Breast epithelium (tissue), 4 donors: ENCODE data around the gene TMEM232. TPM values are rescaled to one million over a fixed set of nuclear protein-coding genes. Genes with fewer than 3 reads are reported as not detected.

Source experiments
- DNase-seq, 2 donors: peaks; one replicate each; pipeline ENCODE4 v3.0.0-alpha.2; 2019; ENCODE audit warnings: low spot score in 2 of 2
- H3K27ac ChIP-seq, 2 donors: fragments of 200-600 bp; sonication (generic) in 1 of 2; one replicate each; pipeline ENCODE4 v1.5.1; 2016 to 2019; ENCODE audit warnings: mild to moderate bottlenecking in 1 of 2
- H3K27me3 ChIP-seq, 2 donors: fragments of 200-600 bp; sonication (generic) in 1 of 2; one replicate each; pipeline versions ENCODE4 v1.5.1 to v1.6.0; 2017 to 2019; ENCODE audit warnings: control low read depth in 1 of 2, mild to moderate bottlenecking in 1 of 2
- H3K36me3 ChIP-seq: fragments of 200-600 bp; one replicate; pipeline ENCODE4 v1.5.1; 2019
- H3K4me1 ChIP-seq, 2 donors: fragments of 200-600 bp; sonication (generic); one replicate each; pipeline ENCODE4 v1.5.1; 2016 to 2019; ENCODE audit warnings: control low read depth in 1 of 2
- H3K4me3 ChIP-seq, 3 donors: fragments of 200-600 bp; sonication (generic); 1 replicate in 2 of 3; 2 replicates in 1 of 3; pipeline ENCODE4 v1.5.1; 2016 to 2019; ENCODE audit warnings: mild to moderate bottlenecking in 3 of 3, moderate library complexity in 2 of 3
- H3K9me3 ChIP-seq, 2 donors: fragments of 200-600 bp; sonication (generic) in 1 of 2; one replicate each; pipeline ENCODE4 v1.5.1; 2016 to 2019; ENCODE audit warnings: control low read depth in 1 of 2
- POLR2A ChIP-seq: fragments of 450-650 bp; IDR thresholded peaks from one replicate; pipeline ENCODE4 v1.6.1; 2016; ENCODE audit warnings: antibody characterized with exemption, mild to moderate bottlenecking, moderate library complexity
- POLR2AphosphoS5 ChIP-seq, 3 donors: sonication (generic); formaldehyde crosslinking; IDR thresholded peaks; one replicate each; pipeline ENCODE4 v1.6.1; 2017; ENCODE audit warnings: antibody characterized with exemption in 3 of 3
- intact Hi-C: fragments of 100-400 bp; cut with DNase I; formaldehyde crosslinking; loops from one replicate; pipeline ENCODE4 v1.15.1; 2023; ENCODE audit warnings: low total_unique reads
- total RNA-seq, 3 donors: library from RNA; depleted of rRNA; stranded (reverse); fragments of >200 nt; gene quantifications; one replicate each; pipeline ENCODE4 v1.1.0, GENCODE V29; 2016
- TF ChIP-seq, protein P1 (sequence below), 3 donors: fragments of 450-650 bp; IDR thresholded peaks; one replicate each; pipeline ENCODE4 v1.5.1; 2016 to 2017; ENCODE audit warnings: antibody characterized with exemption in 3 of 3, mild to moderate bottlenecking in 3 of 3, moderate library complexity in 3 of 3

TMEM232 gene
- total RNA-seq, 3 donors from 2014 or later = 2.0 to 6.4 (median 4.6) TPM

DNA sequence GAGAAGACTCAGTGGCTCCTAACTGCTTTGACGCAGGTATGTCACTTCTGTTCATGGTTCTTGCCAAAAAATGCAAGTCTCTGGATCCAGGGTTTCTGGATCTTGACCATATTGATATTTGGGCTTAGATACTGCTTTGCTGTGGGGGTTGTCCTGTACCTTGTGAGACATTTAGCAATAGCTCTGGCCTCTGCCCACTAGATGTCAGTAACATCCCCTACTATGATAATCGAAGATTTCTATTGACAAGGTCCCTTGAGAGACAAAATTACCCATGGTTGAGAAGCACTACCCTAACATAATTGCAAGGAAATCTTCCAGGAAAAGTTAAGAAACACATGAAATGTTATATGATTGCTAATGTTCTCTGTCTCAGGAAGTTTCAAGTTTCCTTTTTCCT, 285.4 kb downstream of the TMEM232 start:
- intact Hi-C loops = no loop called here
- Histone ChIP-seq H3K36me3 (no peaks in the 10 kb centered on the region), H3K27ac (no peak overlapping the region), H3K9me3 (no peaks in the 10 kb centered on the region), H3K27me3 (no peaks in the 10 kb centered on the region), H3K4me1 (no peaks in the 10 kb centered on the region), H3K4me3 (no peak overlapping the region)
- TF ChIP-seq, protein P1, sequence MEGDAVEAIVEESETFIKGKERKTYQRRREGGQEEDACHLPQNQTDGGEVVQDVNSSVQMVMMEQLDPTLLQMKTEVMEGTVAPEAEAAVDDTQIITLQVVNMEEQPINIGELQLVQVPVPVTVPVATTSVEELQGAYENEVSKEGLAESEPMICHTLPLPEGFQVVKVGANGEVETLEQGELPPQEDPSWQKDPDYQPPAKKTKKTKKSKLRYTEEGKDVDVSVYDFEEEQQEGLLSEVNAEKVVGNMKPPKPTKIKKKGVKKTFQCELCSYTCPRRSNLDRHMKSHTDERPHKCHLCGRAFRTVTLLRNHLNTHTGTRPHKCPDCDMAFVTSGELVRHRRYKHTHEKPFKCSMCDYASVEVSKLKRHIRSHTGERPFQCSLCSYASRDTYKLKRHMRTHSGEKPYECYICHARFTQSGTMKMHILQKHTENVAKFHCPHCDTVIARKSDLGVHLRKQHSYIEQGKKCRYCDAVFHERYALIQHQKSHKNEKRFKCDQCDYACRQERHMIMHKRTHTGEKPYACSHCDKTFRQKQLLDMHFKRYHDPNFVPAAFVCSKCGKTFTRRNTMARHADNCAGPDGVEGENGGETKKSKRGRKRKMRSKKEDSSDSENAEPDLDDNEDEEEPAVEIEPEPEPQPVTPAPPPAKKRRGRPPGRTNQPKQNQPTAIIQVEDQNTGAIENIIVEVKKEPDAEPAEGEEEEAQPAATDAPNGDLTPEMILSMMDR (IDR thresholded peaks at IDR 0.05) = no peak
- TF ChIP-seq POLR2A (no peak), POLR2AphosphoS5 (IDR thresholded peaks at IDR 0.05) (no peak)
- DNase-seq = no peak

GRCh38 chr5:110440058-110440457, 286.4 kb downstream of the TMEM232 start:
- Histone ChIP-seq H3K9me3 (no peaks in the 10 kb centered on the region), H3K4me3 (no peak overlapping the region), H3K27me3 (no peaks in the 10 kb centered on the region), H3K27ac (no peak overlapping the region), H3K4me1 (no peaks in the 10 kb centered on the region), H3K36me3 (no peaks in the 10 kb centered on the region)
- TF ChIP-seq, protein P1 (IDR thresholded peaks at IDR 0.05) = no peak
- TF ChIP-seq POLR2AphosphoS5 (IDR thresholded peaks at IDR 0.05) = no peak
- TF ChIP-seq POLR2A = no peak
- DNase-seq = no peak
- intact Hi-C loops = no loop called here

DNA sequence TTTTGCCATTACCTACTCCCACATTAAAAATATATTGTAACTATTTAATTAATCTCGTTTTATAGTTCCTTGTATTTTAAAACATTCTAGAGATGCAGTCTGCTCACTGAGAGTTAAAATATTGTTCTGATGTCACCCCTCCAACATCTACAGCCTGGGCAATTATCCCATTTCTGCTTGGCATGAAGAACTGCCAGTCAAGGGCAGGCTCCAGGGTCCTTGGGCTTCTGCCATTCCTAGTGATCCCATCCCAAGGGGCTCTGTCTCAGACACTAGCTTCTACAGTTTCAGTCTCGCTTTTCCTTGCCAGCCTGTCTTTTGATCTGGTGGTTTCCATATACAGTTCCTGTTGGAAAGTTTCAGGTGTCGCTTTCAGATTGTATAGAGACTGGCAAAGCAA, 287.2 kb downstream of the TMEM232 start:
- H3K36me3 ChIP-seq = no peaks in the 10 kb centered on the region
- H3K4me1 ChIP-seq = no peaks in the 10 kb centered on the region
- no peak for DNase-seq
- H3K4me3 ChIP-seq = no peak overlapping the region
- intact Hi-C loops = loop anchor here (5.0 kb wide), 1 partner anchor 1397 kb away; no protein-coding TSS in a partner anchor
- H3K27me3 ChIP-seq = no peaks in the 10 kb centered on the region
- H3K27ac ChIP-seq = no peak overlapping the region
- TF ChIP-seq POLR2A = no peak
- no peak for TF ChIP-seq POLR2AphosphoS5 (IDR thresholded peaks at IDR 0.05)
- TF ChIP-seq, protein P1 (IDR thresholded peaks at IDR 0.05) = no peak
- no peaks in the 10 kb centered on the region for H3K9me3 ChIP-seq

DNA sequence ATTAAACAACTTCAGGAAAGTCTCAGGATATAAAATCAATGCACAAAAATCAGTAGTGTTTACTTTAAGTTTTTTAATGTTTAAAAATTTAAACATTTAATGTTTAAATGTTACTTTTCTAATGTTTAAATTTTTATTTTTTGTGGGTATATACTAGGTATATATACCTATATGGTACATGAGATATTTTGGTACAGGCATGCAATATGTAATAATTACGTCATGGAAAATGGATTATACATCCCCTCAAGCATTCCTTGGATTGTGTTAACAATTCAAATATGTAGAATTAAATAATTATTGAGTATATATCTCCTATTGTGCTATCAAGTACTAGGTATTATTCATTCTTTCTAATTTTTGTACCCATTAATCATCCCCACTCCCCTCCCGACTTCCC, 291.3 kb downstream of the TMEM232 start:
- TF ChIP-seq, protein P1 (IDR thresholded peaks at IDR 0.05) = no peak
- TF ChIP-seq POLR2A (no peak), POLR2AphosphoS5 (IDR thresholded peaks at IDR 0.05) (no peak)
- intact Hi-C loops = loop anchor here (5.0 kb wide), 1 partner anchor 1393 kb away; no protein-coding TSS in a partner anchor
- H3K36me3 ChIP-seq = no peaks in the 10 kb centered on the region
- H3K27ac ChIP-seq = no peak overlapping the region
- no peaks in the 10 kb centered on the region for H3K9me3 ChIP-seq
- no peaks in the 10 kb centered on the region for H3K4me1 ChIP-seq
- H3K27me3 ChIP-seq = no peaks in the 10 kb centered on the region
- no peak overlapping the region for H3K4me3 ChIP-seq
- DNase-seq = no peak

DNA sequence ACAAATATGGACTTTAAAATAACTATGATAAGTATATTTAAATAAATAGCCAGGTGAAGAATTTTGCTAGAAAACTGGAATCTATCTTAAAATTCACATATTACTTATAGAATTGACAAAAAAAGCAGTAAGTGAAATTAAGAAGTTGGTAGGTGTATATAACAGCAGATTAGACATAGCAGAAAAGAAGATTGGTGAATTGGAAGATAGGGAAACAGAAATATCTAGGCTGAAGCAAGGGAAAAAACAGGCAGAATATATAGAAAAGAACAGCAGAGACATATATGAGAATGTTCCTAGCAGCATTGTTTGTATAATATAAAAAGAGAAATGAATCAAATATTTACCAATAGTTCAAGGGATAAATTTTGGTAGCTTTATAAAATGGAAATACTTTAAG, 294.9 kb downstream of the TMEM232 start:
- Histone ChIP-seq H3K36me3 (no peaks in the 10 kb centered on the region), H3K27ac (no peak overlapping the region), H3K9me3 (no peaks in the 10 kb centered on the region), H3K4me1 (no peaks in the 10 kb centered on the region), H3K4me3 (no peak overlapping the region), H3K27me3 (no peaks in the 10 kb centered on the region)
- no peak for TF ChIP-seq POLR2AphosphoS5 (IDR thresholded peaks at IDR 0.05)
- no peak for TF ChIP-seq POLR2A
- TF ChIP-seq, protein P1 (IDR thresholded peaks at IDR 0.05) = no peak
- intact Hi-C loops = no loop called here
- DNase-seq = no peak
